IMR-90 (cell line): ENCODE measurements around the gene ZBTB7B.
A peak's percentile ranks its signal among the peaks of the same experiment; 100 is the strongest.

Experiments
- CTCF ChIP-seq: conservative IDR thresholded peaks from 2 replicates; pipeline ENCODE4 v1.5.1; 2012; ENCODE audit warnings: mild to moderate bottlenecking, low read depth, low read length, improper control_type of control experiment
- POLR2A ChIP-seq: IDR thresholded peaks from 2 replicates; pipeline ENCODE4 v1.6.1; 2012; ENCODE audit warnings: mild to moderate bottlenecking, low read depth, low read length

GRCh38 chr1:154998818-154999570 lies 3.6 kb upstream of the ZBTB7B start:
- peak; percentile 80 for TF ChIP-seq CTCF
- TF ChIP-seq POLR2A, result no peak
